ENCODE results near the gene LRRC7. TPM values are rescaled to one million over a fixed set of nuclear protein-coding genes. Genes with fewer than 3 reads are reported as not detected.

Gene LRRC7
- total and polyA plus RNA-seq, 2 of the 8 experiments (the other 6 are each of a cell fraction or from before 2014, with no cell fraction given) = 0.03 to 0.17 TPM

GRCh38 chr1:69766431-69767180, 198.9 kb downstream of the LRRC7 start (continued):
- TF ChIP-seq GTF2F1 (IDR thresholded peaks at IDR 0.05; ENCODE audit: borderline replicate concordance, low read depth, low read length) = no peak
- TF ChIP-seq ATF2 (IDR thresholded peaks at IDR 0.05; ENCODE audit: low read length) = no peak
- TF ChIP-seq SIX5 (IDR thresholded peaks at IDR 0.05; ENCODE audit: low read depth, low read length) = no peak
- no peak for TF ChIP-seq CHD1 (IDR thresholded peaks at IDR 0.05; ENCODE audit: low read depth, low read length)
- TF ChIP-seq POU5F1 (IDR thresholded peaks at IDR 0.05; ENCODE audit: low read depth, low read length) = no peak
